GM13976 (cell line): Measurements from ENCODE around the gene ADCYAP1R1.

Experiments used
- DNase-seq: peaks from one replicate; pipeline ENCODE4 v3.0.0; 2012; ENCODE audit warnings: low spot score
- in situ Hi-C: fragments of 300-500 bp; cut with MboI; formaldehyde crosslinking; loops from one replicate; pipeline ENCODE4 v1.12.0; 2022; ENCODE audit warnings: low sequenced_read_pairs, mixed read lengths, inconsistent platforms; ENCODE audit not compliant: unreplicated experiment
- TF ChIP-seq, protein P1 (sequence below): IDR thresholded peaks from 2 replicates; pipeline ENCODE4 v1.5.1; 2012; ENCODE audit warnings: borderline replicate concordance, mild to moderate bottlenecking; ENCODE audit not compliant: insufficient read depth; ENCODE audit errors: extremely low read depth, missing control alignments, control extremely low read depth

The ADCYAP1R1 gene

DNA sequence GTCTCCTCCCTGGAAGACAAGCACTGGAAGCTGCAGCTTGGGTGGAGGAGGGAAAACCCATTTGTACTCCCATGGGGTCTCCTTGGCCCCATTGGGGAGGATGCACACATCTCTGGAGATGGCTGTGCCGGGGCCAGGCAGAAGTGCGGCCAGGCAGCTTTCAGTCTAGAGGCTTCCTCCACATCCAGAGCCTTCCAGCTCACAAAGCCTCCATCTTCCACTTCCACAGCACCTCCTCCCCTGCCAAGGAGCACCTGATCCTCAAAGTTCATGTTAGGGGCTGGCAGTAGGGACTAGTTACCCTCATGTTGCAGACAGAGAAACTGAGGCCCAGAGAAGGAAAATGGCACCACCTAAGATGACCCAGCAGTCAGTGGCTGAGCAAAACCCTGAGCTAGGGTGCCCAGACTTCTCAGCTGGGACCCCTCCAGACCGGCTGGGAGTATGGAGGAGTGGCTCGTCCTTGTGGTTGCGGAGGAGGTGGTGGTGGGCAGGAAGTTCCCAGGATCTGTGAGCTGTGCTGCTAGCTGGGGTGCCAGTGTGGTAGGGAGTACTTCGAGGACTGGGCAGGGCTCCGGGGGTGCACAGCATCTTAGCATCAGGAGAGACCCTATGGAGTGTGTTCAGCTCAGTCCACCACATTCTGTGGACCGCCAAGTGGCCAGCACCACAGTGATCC is 44.2 kb downstream of the ADCYAP1R1 start:
- peak; percentile 12 for DNase-seq
- TF ChIP-seq, protein P1, sequence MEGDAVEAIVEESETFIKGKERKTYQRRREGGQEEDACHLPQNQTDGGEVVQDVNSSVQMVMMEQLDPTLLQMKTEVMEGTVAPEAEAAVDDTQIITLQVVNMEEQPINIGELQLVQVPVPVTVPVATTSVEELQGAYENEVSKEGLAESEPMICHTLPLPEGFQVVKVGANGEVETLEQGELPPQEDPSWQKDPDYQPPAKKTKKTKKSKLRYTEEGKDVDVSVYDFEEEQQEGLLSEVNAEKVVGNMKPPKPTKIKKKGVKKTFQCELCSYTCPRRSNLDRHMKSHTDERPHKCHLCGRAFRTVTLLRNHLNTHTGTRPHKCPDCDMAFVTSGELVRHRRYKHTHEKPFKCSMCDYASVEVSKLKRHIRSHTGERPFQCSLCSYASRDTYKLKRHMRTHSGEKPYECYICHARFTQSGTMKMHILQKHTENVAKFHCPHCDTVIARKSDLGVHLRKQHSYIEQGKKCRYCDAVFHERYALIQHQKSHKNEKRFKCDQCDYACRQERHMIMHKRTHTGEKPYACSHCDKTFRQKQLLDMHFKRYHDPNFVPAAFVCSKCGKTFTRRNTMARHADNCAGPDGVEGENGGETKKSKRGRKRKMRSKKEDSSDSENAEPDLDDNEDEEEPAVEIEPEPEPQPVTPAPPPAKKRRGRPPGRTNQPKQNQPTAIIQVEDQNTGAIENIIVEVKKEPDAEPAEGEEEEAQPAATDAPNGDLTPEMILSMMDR: no peak
- in situ Hi-C loops: no loop called here

DNA sequence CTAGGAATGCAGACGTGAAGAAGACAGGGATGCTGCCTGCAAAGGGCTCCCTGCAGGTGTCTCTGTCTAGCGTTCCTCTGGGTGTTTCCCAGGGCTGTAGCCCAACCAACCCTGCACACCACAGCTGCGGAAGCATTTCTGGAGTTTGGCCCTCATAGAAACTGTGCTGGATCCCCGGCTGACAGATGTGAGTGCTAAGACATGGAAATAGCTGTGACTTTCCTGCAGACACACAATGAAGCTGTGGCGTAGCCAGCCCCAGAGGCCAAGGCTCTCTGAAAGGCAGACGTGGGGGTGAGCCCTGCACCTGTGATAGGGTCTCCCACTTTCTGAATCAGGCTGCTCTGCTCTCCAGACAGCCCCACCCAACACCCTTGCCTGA is 44.8 kb downstream of the ADCYAP1R1 start:
- in situ Hi-C loops: no loop called here
- peak; percentile 9 for DNase-seq
- TF ChIP-seq, protein P1: no peak

DNA sequence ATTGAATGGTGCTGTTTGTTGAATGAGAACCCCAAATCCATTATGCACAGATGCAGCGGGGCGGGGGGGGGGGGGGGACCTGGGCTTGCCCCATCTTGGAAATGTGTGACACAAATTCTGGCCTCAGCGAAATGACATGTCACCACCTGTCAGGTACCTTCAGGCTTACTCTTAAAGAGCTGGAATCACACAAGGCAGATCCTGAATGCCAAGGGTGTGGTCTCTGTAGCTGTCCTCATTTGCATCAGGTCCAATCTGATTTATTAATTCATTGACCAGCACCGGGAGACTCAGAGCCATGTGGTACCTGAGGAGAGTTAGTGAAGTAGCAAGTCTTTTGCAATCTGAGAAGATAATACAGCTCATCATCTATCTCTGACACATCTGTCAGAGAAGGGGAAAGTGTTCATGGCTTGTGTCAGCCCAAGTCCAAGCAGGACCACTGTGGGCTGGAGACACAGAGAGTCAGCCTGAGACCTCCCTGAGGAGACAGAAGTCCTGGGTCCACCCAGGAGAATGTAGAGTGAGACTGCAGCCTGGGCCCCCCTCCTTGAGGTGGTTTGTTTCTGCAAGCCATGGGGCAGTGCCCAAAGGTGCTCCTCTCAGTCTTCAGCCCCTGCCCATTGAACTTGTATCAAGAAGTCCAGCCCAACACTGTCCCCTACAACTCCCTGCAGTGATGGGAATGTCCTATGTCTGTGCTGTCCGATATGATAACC is 46.7 kb downstream of the ADCYAP1R1 start:
- DNase-seq: peak; percentile 8
- TF ChIP-seq, protein P1: no peak
- in situ Hi-C loops: no loop called here

DNA sequence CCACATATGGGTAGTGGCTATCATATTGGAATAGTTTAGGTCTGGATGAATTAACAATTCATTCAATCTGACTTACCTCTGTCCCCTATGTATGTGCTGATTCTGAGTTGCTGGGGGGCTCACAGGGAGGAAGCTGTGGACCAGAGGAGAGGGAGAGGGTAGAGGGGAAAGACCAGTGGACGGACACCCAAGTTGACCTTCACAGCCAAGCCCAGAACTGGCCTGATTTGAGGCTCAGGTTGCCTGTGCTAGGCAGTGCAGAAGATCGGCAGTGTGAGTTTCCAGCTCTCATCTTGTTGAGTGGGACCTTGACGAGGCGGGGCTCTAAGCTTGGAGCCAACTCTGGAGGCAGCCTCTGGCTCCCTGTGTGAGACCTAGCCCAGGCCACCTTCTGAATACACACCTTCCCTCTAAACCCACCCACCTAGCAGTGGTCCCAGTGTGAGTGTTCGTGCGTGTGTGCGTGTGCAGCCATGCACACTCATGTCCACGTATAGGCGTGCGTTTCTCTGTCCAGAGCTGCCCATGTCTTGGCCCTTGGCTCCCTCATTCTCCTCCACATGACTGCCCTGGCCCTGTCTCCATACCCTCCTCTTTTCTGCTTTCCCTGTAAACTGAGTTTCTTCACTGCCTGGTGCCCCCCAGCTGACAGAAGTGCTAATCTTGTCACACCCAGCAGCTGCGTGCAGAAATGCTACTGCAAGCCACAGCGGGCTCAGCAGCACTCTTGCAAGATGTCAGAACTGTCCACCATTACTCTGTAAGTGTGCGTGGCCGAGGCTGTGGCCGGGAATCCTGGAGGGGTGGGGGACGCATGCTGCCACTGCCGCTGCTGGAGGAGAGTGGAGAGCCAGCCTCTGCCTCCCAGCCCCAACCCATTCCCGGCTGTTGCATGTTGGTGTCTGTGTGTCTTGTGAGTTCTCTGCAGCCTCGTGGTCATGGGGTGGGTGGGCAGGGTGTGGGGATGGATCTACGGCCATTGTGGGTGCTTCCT is 47.6 kb downstream of the ADCYAP1R1 start:
- TF ChIP-seq, protein P1: no peak
- in situ Hi-C loops: no loop called here
- no peak for DNase-seq

DNA sequence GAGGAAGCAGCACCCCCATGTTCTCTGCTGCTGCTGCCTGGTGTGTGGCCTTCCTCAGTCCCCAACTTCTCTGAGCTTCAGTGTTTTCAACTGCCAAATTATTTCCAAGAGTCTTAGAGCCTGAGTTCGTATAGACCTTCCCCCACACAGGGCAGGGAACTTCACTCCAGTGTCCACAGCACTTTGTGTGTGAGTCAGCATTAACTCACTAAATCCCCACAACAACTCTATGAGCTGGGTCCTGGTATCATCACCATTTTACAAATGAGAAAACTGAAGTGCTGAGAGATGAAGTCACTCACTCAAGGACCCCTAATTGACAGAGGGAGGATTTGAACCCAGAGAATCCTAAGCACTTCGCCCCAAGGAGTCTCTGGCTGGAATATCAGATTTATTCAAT is 48.3 kb downstream of the ADCYAP1R1 start:
- TF ChIP-seq, protein P1: no peak
- in situ Hi-C loops: no loop called here

DNA sequence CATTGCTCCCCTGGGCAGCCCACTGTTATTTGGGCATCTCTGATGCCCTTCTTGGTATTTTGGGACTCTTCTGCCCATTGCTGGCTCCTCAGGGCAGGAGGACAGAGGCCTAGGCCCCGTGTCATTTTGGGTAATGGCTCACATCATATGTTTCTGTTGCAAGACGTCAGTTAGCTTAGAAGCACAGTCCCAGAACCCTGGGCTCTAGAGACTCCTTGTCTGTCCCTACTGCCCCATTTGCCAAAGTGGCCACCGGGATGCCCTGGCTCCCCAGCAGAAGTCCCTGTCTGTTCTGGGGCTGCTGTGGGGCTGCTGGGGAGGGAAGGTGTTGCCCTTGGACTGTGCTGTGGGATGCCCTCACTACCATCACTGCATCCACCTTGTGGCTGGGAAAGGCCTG is 48.8 kb downstream of the ADCYAP1R1 start:
- in situ Hi-C loops: no loop called here
- peak; percentile 13 for DNase-seq
- TF ChIP-seq, protein P1: no peak

More for the DNA sequence above, 48.3 kb downstream of the ADCYAP1R1 start:
- no peak for DNase-seq
